HG03342 (cell line): ENCODE measurements around the gene PARVB.

Source experiments
- ATAC-seq: cut with Tn5 transposase; IDR thresholded peaks from one replicate; pipeline ENCODE4 v1.9.1; 2021; ENCODE audit warnings: mild to moderate bottlenecking, moderate library complexity; ENCODE audit not compliant: unreplicated experiment

The PARVB gene

GRCh38 chr22:44086271-44087088, 62.4 kb downstream of the PARVB start:
- ATAC-seq = no peak

DNA sequence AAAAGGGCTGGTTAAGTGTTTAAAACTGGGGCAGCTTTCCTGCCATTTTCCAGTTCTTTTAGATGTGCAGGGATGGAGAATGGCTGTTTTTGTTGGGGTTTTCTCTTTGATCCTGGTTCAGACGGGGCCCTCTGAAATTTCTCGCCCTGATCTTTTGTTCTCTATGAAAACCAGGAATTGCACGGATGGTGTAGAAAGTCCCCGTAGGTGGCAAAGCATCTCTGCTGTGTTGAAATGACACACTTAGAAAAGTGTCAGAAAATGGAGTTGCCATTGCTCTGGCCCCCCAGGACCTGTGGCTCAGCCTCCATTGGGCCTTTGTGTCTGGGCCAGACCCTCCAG, 63.0 kb downstream of the PARVB start:
- no peak for ATAC-seq

GRCh38 chr22:44088976-44089570, 65.0 kb downstream of the PARVB start:
- no peak for ATAC-seq

DNA sequence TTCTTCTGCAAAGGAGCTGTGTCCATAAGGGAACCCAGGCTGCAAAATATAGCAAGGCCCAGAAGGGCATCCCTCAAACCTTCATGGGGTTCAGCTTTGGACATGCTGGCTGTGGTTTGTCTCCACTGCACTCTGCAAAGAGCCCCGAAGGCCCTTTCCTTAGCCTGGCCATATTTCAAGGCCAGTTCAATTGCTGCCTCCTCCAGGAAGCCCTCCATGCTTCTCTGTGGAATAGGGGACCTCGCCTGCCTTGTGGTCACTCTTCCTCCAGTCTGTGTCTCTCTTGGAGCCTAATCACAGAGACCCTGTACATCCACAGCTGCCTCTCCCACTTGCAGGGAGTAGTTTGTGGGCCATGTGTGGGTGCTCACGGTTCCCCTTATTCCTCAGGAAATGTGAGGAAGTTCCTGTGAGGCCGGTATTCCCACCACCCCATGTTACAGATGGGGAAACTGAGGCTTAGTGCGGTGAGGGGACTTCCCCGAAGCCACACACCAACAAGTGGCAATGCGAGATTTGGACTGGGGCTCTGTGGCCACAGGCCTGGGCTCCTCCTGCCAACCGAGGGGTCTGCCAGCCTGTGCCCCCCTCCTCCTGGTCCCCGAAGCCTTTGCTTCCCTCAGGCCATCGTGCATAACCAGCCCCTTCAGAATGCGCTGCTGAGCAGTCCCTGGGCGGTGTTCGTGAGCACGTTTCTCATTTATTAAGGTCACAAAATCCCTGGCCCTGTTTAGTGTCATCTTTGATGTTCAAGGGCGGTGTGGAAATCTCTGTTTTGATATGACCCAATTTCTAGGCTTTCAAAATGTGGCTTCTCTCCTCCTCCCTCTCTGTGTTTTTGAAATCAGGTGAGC, 65.8 kb downstream of the PARVB start:
- ATAC-seq = no peak

DNA sequence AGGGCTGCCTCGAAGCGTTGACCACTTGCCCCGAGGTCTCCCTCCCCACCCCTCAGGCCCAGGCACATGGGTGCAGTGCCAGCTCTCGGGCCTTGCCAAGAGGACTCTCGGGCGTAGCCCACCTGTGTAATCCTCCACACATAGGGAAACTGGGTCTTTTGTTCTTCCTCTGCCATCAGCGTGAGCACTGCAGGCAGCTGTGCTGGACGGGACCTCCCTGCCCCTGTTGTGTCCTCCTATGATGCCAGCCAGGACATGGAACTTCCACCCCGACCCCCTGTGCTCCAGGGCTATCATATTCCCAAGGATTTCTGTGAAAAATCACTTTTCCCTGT, 66.4 kb downstream of the PARVB start:
- no peak for ATAC-seq

GRCh38 chr22:44091021-44091721, 67.1 kb downstream of the PARVB start:
- ATAC-seq = no peak

- ATAC-seq = no peak
These were observed 67.6 kb downstream of the PARVB start for GRCh38 chr22:44091751-44092150.

DNA sequence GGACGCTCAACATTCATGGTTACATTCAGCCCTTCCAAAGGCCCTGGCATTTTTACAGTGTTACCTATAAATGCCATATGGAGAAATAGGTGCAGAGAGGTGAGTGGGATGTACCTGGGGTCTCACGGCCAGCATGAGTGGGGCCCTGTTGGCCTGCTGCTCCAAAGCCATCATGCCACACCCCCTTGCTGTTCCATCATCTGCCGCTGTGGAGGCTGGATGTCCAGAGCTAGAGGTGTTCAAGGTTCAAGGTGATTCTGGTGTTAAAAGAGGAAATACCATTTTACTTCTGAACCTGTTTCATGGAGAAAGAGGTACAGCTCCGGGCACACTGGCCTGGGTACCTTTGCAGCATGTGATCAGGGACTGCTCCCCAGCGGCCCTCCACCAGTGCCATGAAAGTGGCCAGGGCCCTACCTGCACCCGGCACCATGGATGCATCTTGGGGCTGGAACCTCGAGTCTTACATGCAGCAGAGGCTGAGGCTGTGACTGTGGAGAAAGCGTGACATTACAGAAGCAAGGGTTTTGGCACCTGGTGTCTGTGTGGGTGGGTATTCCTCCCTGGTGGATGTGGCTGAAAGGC, 68.6 kb downstream of the PARVB start:
- no peak for ATAC-seq

GRCh38 chr22:44093791-44094190, 69.7 kb downstream of the PARVB start:
- no peak for ATAC-seq

DNA sequence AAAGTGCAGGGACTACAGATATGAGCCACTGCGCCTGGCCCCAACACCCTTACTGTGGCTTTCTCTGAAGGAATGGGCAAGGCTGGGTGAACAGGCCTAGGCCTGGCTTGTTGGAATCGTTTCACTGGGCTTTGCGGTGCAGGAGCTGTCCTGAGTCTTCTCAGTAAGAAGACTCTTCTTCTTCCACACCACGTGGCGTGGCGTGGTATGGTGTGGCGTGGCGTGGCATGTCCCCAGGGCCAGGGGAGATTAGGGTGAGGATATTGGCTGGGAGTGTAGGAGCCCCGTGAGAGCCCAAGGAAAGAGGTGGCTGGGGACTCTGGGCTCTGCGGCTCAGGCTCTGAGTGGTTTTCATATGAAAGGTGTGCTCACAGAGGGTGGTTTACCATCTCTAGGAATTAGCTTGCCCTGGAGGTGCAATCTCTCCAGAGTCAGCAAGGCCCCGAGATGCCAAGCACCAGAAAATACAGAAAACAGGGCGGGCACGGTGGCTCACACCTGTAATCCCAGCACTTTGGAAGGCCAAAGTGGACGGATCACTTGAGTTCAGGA, 70.7 kb downstream of the PARVB start:
- ATAC-seq = no peak

- no peak for ATAC-seq
These were observed 72.6 kb downstream of the PARVB start for GRCh38 chr22:44096736-44097135.

- ATAC-seq = no peak
These were observed 73.3 kb downstream of the PARVB start for GRCh38 chr22:44097263-44098020.

DNA sequence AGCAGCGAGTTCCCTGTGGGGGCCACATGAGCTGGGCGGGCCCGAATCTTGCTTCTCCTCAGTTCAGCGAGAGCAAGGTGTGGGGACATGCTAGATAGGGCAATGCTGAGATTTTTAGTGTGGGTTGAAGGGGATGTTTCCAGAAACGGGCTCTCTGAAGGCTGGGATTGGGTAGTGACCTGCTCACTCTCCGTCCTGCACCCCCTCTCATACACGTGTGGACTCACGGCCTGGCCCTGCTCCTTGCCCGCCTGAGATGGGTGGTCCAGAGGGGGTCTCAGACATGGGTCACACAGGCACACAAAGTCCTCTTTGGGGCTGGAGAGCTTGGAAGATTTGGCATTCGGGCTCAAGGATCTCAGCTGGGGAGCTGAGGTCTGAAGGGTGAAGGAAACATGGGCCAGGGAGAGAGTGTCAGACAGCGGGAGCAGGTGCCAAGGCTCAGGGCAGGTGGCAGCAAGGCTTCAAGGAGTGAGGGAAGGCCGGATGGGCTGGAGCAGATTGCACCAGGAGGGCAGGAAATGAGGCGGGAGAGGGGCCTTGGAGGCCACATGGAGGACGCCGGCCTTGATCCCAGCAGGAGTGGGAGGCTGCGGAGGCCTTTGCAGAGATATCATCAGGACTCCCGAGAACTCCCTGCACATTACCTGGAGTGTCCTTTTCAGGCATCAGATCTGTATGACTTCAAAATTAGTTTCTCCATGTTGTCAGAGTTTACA, 74.1 kb downstream of the PARVB start:
- no peak for ATAC-seq

DNA sequence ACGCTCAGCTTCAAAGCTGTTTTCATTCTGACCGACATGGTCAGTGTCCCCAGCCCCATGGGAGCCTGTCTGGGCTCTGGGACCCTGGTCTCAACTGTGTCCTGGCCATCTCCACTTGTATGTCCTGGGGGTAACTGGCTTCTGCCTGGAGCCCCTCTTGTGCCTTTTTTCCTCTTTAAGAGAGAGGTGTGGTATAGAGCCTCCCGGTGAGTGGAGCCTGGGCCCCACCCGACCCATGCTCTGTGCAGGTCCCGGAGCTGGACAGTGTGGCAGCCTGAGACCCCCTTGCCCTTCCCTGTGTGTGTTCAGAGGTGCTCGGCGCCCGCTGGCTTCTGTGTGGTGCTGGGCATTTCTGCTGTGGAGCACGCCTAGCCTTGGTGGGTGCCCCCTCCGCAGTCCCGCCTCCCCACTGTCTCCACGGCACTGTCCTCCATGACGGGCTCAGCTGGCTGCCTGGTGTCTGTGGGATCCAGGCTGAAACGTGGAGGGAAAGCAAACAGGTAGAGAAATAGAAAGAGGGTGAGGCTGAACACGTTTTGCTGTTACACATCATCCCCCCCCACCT, 74.9 kb downstream of the PARVB start:
- ATAC-seq = no peak

GRCh38 chr22:44099696-44100095, 75.6 kb downstream of the PARVB start:
- no peak for ATAC-seq

GRCh38 chr22:44100411-44100810, 76.3 kb downstream of the PARVB start:
- ATAC-seq = no peak

DNA sequence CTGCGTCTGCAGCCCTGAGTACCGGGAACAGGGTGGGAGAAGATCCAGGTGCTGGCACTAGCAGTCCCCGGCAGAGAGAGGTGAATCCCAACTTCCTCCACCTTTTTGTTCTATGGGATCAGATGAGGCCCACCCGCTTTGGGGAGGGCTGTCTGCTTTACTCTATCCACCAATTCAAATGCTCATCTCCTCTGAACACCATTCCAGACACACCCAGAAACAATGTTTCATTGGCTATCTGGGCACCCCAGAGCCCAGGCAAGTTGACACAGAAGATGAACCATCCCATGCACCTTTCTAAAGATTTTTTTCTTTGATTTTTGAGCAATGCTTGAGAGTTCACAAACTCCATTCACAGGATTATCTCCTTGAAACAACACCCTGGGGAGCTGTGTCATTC, 78.0 kb downstream of the PARVB start:
- no peak for ATAC-seq

DNA sequence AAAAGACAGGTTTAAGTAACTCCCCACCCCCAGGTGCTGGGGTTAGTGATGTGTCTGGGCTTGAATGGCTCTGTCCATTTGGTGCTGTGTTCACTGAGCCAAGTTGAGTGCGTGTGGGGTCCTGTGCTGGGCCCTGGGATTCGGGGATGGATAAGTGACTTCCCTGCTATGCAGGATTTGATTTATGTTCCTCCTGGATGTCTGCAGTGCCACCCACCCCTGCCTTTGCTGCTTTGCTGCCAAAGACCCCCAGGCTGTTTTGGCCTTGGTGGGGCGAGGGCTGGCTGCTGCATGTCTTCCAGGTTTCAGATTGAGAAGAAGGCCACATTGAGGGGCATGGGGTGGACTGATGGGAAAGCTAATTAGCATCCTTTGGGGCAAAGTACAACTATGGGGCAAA, 78.8 kb downstream of the PARVB start:
- ATAC-seq = no peak
